Measurements from ENCODE around the gene TMEM72.

Gene TMEM72

DNA sequence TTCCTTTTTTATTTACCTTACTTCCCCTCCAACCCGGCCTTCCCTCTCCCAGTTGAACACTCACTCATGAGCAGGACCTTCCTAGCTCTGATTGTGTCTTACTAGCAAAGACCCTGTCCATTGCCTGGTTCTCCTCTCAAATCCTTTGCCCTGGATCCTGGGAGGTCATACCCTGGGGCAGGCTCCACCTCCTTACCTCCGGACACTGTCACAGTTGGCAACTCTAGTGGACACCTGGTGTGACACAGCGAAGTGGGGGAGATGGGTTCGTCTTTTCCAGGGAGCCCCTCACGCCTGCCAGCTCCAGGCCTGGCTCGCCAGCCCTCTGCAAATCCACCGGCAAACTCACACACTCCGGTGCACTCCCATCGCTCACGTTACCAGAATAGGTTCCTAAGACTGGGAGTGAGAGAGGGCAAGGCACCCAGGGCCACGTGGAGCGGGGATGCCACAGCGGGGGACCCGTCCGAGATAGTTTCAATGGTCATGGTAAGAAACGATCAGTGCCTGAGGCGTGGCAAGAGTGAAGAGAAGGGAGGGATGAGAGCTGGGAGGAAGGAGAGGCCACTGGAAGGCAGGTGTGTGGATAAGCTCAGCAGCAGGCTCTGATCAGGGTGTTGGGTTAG is 30.9 kb upstream of the TMEM72 start:
- TF ChIP-seq ZFP3 (CRISPR knock-in tag; IDR thresholded peaks at IDR 0.05) (no peak), RARB (CRISPR knock-in tag; IDR thresholded peaks at IDR 0.05) (no peak), ZNF70 (CRISPR knock-in tag; IDR thresholded peaks at IDR 0.05) (no peak), TCF4 (CRISPR knock-in tag; IDR thresholded peaks at IDR 0.05; ENCODE audit: borderline replicate concordance) (no peak), ISL1 (CRISPR knock-in tag; IDR thresholded peaks at IDR 0.05) (no peak), ZFP30 (CRISPR knock-in tag; IDR thresholded peaks at IDR 0.05) (no peak), ZC3H10 (CRISPR knock-in tag; IDR thresholded peaks at IDR 0.05) (no peak), TOX (CRISPR knock-in tag; IDR thresholded peaks at IDR 0.05; ENCODE audit: borderline replicate concordance) (no peak), CSDC2 (CRISPR knock-in tag; IDR thresholded peaks at IDR 0.05) (no peak)
- TF ChIP-seq, protein P1, sequence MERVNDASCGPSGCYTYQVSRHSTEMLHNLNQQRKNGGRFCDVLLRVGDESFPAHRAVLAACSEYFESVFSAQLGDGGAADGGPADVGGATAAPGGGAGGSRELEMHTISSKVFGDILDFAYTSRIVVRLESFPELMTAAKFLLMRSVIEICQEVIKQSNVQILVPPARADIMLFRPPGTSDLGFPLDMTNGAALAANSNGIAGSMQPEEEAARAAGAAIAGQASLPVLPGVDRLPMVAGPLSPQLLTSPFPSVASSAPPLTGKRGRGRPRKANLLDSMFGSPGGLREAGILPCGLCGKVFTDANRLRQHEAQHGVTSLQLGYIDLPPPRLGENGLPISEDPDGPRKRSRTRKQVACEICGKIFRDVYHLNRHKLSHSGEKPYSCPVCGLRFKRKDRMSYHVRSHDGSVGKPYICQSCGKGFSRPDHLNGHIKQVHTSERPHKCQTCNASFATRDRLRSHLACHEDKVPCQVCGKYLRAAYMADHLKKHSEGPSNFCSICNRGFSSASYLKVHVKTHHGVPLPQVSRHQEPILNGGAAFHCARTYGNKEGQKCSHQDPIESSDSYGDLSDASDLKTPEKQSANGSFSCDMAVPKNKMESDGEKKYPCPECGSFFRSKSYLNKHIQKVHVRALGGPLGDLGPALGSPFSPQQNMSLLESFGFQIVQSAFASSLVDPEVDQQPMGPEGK (CRISPR knock-in tag; IDR thresholded peaks at IDR 0.05; ENCODE audit: borderline replicate concordance) = no peak
- TF ChIP-seq, protein P2, sequence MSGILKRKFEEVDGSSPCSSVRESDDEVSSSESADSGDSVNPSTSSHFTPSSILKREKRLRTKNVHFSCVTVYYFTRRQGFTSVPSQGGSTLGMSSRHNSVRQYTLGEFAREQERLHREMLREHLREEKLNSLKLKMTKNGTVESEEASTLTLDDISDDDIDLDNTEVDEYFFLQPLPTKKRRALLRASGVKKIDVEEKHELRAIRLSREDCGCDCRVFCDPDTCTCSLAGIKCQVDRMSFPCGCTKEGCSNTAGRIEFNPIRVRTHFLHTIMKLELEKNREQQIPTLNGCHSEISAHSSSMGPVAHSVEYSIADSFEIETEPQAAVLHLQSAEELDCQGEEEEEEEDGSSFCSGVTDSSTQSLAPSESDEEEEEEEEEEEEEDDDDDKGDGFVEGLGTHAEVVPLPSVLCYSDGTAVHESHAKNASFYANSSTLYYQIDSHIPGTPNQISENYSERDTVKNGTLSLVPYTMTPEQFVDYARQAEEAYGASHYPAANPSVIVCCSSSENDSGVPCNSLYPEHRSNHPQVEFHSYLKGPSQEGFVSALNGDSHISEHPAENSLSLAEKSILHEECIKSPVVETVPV (CRISPR knock-in tag; IDR thresholded peaks at IDR 0.05) = no peak
- TF ChIP-seq, protein P3, sequence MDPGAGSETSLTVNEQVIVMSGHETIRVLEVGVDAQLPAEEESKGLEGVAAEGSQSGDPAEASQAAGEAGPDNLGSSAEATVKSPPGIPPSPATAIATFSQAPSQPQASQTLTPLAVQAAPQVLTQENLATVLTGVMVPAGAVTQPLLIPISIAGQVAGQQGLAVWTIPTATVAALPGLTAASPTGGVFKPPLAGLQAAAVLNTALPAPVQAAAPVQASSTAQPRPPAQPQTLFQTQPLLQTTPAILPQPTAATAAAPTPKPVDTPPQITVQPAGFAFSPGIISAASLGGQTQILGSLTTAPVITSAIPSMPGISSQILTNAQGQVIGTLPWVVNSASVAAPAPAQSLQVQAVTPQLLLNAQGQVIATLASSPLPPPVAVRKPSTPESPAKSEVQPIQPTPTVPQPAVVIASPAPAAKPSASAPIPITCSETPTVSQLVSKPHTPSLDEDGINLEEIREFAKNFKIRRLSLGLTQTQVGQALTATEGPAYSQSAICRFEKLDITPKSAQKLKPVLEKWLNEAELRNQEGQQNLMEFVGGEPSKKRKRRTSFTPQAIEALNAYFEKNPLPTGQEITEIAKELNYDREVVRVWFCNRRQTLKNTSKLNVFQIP (CRISPR knock-in tag; IDR thresholded peaks at IDR 0.05; ENCODE audit: borderline replicate concordance, low read depth) = no peak
- no peak for ATAC-seq

DNA sequence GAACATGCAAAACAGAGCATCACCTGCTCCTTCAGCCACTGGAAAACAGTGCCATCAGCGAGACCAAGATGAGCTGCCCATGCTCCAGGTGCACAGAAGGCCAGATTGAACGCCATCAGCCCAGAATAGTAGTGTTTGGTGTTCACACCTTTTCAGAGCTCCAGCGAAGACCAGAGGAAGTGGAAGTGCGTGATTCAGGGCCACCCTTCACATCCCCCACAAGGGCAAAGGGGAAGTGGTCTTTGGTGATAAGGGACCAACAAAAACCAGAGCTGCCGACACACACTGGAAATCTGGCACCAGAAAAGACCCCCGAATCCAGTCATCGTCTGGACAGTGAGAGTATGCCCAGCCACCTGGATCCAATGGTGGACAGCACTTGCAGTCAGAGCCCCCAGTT is 29.5 kb upstream of the TMEM72 start:
- TF ChIP-seq, protein P4, sequence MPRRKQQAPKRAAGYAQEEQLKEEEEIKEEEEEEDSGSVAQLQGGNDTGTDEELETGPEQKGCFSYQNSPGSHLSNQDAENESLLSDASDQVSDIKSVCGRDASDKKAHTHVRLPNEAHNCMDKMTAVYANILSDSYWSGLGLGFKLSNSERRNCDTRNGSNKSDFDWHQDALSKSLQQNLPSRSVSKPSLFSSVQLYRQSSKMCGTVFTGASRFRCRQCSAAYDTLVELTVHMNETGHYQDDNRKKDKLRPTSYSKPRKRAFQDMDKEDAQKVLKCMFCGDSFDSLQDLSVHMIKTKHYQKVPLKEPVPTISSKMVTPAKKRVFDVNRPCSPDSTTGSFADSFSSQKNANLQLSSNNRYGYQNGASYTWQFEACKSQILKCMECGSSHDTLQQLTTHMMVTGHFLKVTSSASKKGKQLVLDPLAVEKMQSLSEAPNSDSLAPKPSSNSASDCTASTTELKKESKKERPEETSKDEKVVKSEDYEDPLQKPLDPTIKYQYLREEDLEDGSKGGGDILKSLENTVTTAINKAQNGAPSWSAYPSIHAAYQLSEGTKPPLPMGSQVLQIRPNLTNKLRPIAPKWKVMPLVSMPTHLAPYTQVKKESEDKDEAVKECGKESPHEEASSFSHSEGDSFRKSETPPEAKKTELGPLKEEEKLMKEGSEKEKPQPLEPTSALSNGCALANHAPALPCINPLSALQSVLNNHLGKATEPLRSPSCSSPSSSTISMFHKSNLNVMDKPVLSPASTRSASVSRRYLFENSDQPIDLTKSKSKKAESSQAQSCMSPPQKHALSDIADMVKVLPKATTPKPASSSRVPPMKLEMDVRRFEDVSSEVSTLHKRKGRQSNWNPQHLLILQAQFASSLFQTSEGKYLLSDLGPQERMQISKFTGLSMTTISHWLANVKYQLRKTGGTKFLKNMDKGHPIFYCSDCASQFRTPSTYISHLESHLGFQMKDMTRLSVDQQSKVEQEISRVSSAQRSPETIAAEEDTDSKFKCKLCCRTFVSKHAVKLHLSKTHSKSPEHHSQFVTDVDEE (CRISPR knock-in tag; IDR thresholded peaks at IDR 0.05) = no peak
- TF ChIP-seq ISL1 (CRISPR knock-in tag; IDR thresholded peaks at IDR 0.05) = no peak
- TF ChIP-seq ZC3H10 (CRISPR knock-in tag; IDR thresholded peaks at IDR 0.05) = no peak
- TF ChIP-seq ZNF70 (CRISPR knock-in tag; IDR thresholded peaks at IDR 0.05) = no peak
- TF ChIP-seq, protein P3 (CRISPR knock-in tag; IDR thresholded peaks at IDR 0.05; ENCODE audit: borderline replicate concordance, low read depth) = no peak
- TF ChIP-seq ZFP30 (CRISPR knock-in tag; IDR thresholded peaks at IDR 0.05) = no peak
- no peak for TF ChIP-seq ESRRG (CRISPR knock-in tag; IDR thresholded peaks at IDR 0.05)
- TF ChIP-seq SNAI2 (CRISPR knock-in tag; IDR thresholded peaks at IDR 0.05) = no peak
- no peak for TF ChIP-seq ZNF565 (CRISPR knock-in tag; conservative IDR thresholded peaks at IDR 0.05; ENCODE audit: low read depth)
- no peak for TF ChIP-seq RARB (CRISPR knock-in tag; IDR thresholded peaks at IDR 0.05)
- TF ChIP-seq GLIS3 (CRISPR knock-in tag; IDR thresholded peaks at IDR 0.05) = no peak
- TF ChIP-seq, protein P2 (CRISPR knock-in tag; IDR thresholded peaks at IDR 0.05) = no peak
- TF ChIP-seq PPARA (CRISPR knock-in tag; IDR thresholded peaks at IDR 0.05; ENCODE audit: borderline replicate concordance) = no peak
- TF ChIP-seq OSR1 (CRISPR knock-in tag; IDR thresholded peaks at IDR 0.05) = no peak
- TF ChIP-seq, protein P5, sequence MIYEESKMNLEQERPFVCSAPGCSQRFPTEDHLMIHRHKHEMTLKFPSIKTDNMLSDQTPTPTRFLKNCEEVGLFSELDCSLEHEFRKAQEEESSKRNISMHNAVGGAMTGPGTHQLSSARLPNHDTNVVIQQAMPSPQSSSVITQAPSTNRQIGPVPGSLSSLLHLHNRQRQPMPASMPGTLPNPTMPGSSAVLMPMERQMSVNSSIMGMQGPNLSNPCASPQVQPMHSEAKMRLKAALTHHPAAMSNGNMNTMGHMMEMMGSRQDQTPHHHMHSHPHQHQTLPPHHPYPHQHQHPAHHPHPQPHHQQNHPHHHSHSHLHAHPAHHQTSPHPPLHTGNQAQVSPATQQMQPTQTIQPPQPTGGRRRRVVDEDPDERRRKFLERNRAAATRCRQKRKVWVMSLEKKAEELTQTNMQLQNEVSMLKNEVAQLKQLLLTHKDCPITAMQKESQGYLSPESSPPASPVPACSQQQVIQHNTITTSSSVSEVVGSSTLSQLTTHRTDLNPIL (CRISPR knock-in tag; IDR thresholded peaks at IDR 0.05; ENCODE audit: low read depth) = no peak
- TF ChIP-seq TCF4 (CRISPR knock-in tag; IDR thresholded peaks at IDR 0.05; ENCODE audit: borderline replicate concordance) = no peak
- no peak for TF ChIP-seq CSDC2 (CRISPR knock-in tag; IDR thresholded peaks at IDR 0.05)
- TF ChIP-seq BACH2 (CRISPR knock-in tag; IDR thresholded peaks at IDR 0.05; ENCODE audit: borderline replicate concordance) = no peak
- TF ChIP-seq TOX (CRISPR knock-in tag; IDR thresholded peaks at IDR 0.05; ENCODE audit: borderline replicate concordance) = no peak
- TF ChIP-seq ZNF8 (CRISPR knock-in tag; IDR thresholded peaks at IDR 0.05) = no peak
- no peak for ATAC-seq

All from SK-N-SH treated with all-trans-retinoic acid at 6 μM for 48 hours (cell line).